Measurements from ENCODE around the gene PRICKLE4.

DNA sequence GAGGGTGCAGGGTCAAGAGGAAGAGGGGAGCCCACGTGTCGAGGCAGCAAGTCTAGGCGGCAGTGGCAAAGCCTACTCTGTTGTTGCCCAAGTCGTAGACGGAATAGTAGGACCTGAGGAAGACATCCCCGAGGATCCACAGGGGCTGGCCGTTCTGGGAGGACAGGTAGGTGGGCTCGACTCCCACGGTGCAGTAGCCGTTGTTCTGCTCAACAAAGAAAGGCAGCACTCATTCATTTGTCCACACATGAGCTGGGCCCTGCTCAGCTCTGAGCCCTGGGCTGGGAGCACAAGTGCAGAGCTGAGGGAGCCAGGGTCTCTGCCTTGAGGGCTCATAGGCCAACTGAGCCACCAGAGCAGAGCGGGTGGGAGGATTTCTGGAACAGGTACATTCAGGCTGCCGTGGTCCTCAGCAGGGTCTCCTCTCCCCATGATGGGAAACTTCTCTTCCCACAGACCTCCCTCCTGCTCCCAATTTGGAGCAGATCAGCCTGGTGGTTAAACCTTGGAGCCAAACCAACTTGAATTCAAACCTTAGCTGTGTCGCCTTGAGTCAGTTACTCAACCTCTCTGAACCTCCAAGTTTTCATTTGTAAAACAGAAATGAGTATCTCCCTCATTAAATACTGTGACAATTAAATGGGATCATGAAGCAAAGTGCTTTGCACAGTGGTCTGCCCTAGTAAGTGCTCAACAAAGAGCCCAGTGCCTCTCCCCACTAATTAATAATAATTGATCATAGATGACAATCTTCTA lies 43.6 kb upstream of the PRICKLE4 start:
- TF ChIP-seq, protein P1, sequence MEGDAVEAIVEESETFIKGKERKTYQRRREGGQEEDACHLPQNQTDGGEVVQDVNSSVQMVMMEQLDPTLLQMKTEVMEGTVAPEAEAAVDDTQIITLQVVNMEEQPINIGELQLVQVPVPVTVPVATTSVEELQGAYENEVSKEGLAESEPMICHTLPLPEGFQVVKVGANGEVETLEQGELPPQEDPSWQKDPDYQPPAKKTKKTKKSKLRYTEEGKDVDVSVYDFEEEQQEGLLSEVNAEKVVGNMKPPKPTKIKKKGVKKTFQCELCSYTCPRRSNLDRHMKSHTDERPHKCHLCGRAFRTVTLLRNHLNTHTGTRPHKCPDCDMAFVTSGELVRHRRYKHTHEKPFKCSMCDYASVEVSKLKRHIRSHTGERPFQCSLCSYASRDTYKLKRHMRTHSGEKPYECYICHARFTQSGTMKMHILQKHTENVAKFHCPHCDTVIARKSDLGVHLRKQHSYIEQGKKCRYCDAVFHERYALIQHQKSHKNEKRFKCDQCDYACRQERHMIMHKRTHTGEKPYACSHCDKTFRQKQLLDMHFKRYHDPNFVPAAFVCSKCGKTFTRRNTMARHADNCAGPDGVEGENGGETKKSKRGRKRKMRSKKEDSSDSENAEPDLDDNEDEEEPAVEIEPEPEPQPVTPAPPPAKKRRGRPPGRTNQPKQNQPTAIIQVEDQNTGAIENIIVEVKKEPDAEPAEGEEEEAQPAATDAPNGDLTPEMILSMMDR (IDR thresholded peaks at IDR 0.05; ENCODE audit: poor library complexity, severe bottlenecking), result no peak
- TF ChIP-seq MXI1 (conservative IDR thresholded peaks at IDR 0.05; ENCODE audit: poor library complexity, severe bottlenecking) (no peak), TAF1 (IDR thresholded peaks at IDR 0.05; ENCODE audit: low read depth) (no peak), EZH2 (IDR thresholded peaks at IDR 0.05; ENCODE audit: borderline replicate concordance, insufficient read depth, low read length, poor library complexity, severe bottlenecking) (no peak), POLR2AphosphoS5 (IDR thresholded peaks at IDR 0.05) (no peak), SMC3 (conservative IDR thresholded peaks at IDR 0.05; ENCODE audit: poor library complexity) (no peak), EP300 (conservative IDR thresholded peaks at IDR 0.05; ENCODE audit: poor library complexity, severe bottlenecking) (no peak)
